ENCODE measurements around the gene RPS27A.

DNA sequence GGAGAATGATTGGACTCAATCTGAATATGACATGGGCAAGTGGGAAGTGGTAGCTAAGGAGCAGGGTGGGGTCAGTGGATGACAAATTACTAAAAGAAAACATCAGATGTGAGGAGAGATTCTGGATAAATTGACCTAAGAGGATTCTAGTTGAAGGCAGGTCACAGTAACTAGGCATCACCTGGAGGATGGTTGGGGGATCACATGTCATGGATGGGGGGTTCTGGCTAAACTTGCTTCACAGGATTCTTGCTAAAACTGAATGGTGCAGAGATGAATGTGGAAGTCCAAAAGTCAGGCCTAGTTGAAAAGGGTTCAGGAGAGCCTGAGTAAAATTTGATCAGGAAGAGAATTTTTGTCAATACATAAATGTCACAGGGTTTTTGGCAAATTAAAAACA is 18.7 kb upstream of the RPS27A start:
- TF ChIP-seq CTCF (IDR thresholded peaks at IDR 0.05) (no peak), POLR2AphosphoS5 (IDR thresholded peaks at IDR 0.05; ENCODE audit: insufficient read depth in 1 of 2, low read depth in 1 of 2) (no peak)
